ENCODE data around the gene NEO1.

NEO1 gene

GRCh38 chr15:73114064-73114463, 61.8 kb downstream of the NEO1 start:
- DNase-seq (ENCODE audit: extremely low read depth, low read depth) = no peak
- H3K4me3 ChIP-seq (replicated peaks; ENCODE audit: low read depth, low read length) = no peak overlapping the region
- TF ChIP-seq CTCF (IDR thresholded peaks at IDR 0.05; ENCODE audit: low read depth, low read length, missing control alignments) = no peak

GRCh38 chr15:73116164-73116563, 63.9 kb downstream of the NEO1 start:
- TF ChIP-seq CTCF (IDR thresholded peaks at IDR 0.05; ENCODE audit: low read depth, low read length, missing control alignments) = no peak

GRCh38 chr15:73118055-73118454, 65.8 kb downstream of the NEO1 start:
- H3K4me3 ChIP-seq (replicated peaks; ENCODE audit: low read depth, low read length) = no peak overlapping the region
- DNase-seq (ENCODE audit: extremely low read depth, low read depth) = no peak
- no peak for TF ChIP-seq CTCF (IDR thresholded peaks at IDR 0.05; ENCODE audit: low read depth, low read length, missing control alignments)

More at GRCh38 chr15:73116164-73116563, 63.9 kb downstream of the NEO1 start:
- no peak for DNase-seq (ENCODE audit: extremely low read depth, low read depth)
- no peak overlapping the region for H3K4me3 ChIP-seq (replicated peaks; ENCODE audit: low read depth, low read length)

- no peak for DNase-seq (ENCODE audit: extremely low read depth, low read depth)
- no peak for TF ChIP-seq CTCF (IDR thresholded peaks at IDR 0.05; ENCODE audit: low read depth, low read length, missing control alignments)
- H3K4me3 ChIP-seq (replicated peaks; ENCODE audit: low read depth, low read length) = no peak overlapping the region
Measured at GRCh38 chr15:73119478-73119877, 67.2 kb downstream of the NEO1 start.

GRCh38 chr15:73120269-73120668, 68.0 kb downstream of the NEO1 start:
- DNase-seq (ENCODE audit: extremely low read depth, low read depth) = no peak
- no peak for TF ChIP-seq CTCF (IDR thresholded peaks at IDR 0.05; ENCODE audit: low read depth, low read length, missing control alignments)
- H3K4me3 ChIP-seq (replicated peaks; ENCODE audit: low read depth, low read length) = no peak overlapping the region

GRCh38 chr15:73125219-73125618, 73.0 kb downstream of the NEO1 start:
- no peak overlapping the region for H3K4me3 ChIP-seq (replicated peaks; ENCODE audit: low read depth, low read length)
- TF ChIP-seq CTCF (IDR thresholded peaks at IDR 0.05; ENCODE audit: low read depth, low read length, missing control alignments) = no peak
- DNase-seq (ENCODE audit: extremely low read depth, low read depth) = no peak

- DNase-seq (ENCODE audit: extremely low read depth, low read depth) = peak; percentile 2
- H3K4me3 ChIP-seq (replicated peaks; ENCODE audit: low read depth, low read length) = no peak overlapping the region
- TF ChIP-seq CTCF (IDR thresholded peaks at IDR 0.05; ENCODE audit: low read depth, low read length, missing control alignments) = peak; percentile 89
Measured at GRCh38 chr15:73127302-73127936, 75.2 kb downstream of the NEO1 start.

All from HFF-Myc (cell line).